Neural cell (in vitro differentiated cells): ENCODE results near the gene PHF11. TPM values are rescaled to one million over a fixed set of nuclear protein-coding genes. Genes with fewer than 3 reads are reported as not detected.

ENCODE experiments used
- H2AFZ ChIP-seq: fragments of 200-600, 300-800 bp; sonication (generic), shearing (Covaris generic); 2 replicates; pipeline ENCODE4 v1.6.0; 2014; ENCODE audit warnings: low read depth, mild to moderate bottlenecking, antibody characterized with exemption, low read length, moderate library complexity
- H3F3A ChIP-seq: fragments of 200-600 bp; shearing (Covaris generic); 2 replicates; pipeline ENCODE4 v1.6.1; 2016; ENCODE audit warnings: mild to moderate bottlenecking, moderate library complexity, mixed read lengths, antibody characterized with exemption, low read length; ENCODE audit not compliant: insufficient read depth, poor library complexity, severe bottlenecking
- H3K27ac ChIP-seq: fragments of 200-600, 300-800 bp; sonication (generic), shearing (Covaris generic); 2 replicates; pipeline ENCODE4 v1.5.1; 2014; ENCODE audit warnings: mild to moderate bottlenecking, low read length, moderate library complexity
- H3K27me3 ChIP-seq: fragments of 300-800, 200-600 bp; sonication (generic), shearing (Covaris generic); 2 replicates; pipeline ENCODE4 v1.6.0; 2014; ENCODE audit warnings: mild to moderate bottlenecking, low read depth, low read length, moderate library complexity; ENCODE audit not compliant: insufficient read depth
- H3K36me3 ChIP-seq: fragments of 300-800, 200-600 bp; sonication (generic), shearing (Covaris generic); 2 replicates; pipeline ENCODE4 v1.5.1; 2014; ENCODE audit warnings: mild to moderate bottlenecking, antibody characterized with exemption, low read length, moderate library complexity; ENCODE audit not compliant: insufficient read depth
- H3K4me2 ChIP-seq: fragments of 300-800, 200-600 bp; sonication (generic), shearing (Covaris generic); 2 replicates; pipeline ENCODE4 v1.6.0; 2014; ENCODE audit warnings: mild to moderate bottlenecking, low read length
- H3K4me3 ChIP-seq: fragments of 300-800, 200-600 bp; sonication (generic), shearing (Covaris generic); 2 replicates; pipeline ENCODE4 v1.5.1; 2014; ENCODE audit warnings: mild to moderate bottlenecking, low read length, moderate library complexity
- H3K79me2 ChIP-seq: fragments of 200-600 bp; shearing (Covaris generic); replicated peaks from 2 replicates; pipeline ENCODE4 v1.6.0; 2014; ENCODE audit warnings: mild to moderate bottlenecking, low read length, moderate library complexity; ENCODE audit not compliant: insufficient read depth
- H3K9ac ChIP-seq: fragments of 300-800, 200-600 bp; sonication (generic), shearing (Covaris generic); 2 replicates; pipeline ENCODE4 v1.6.1; 2016; ENCODE audit warnings: mild to moderate bottlenecking, low read length, mixed read lengths
- H3K9me2 ChIP-seq: fragments of 200-600 bp; shearing (Covaris generic); 2 replicates; pipeline ENCODE4 v1.6.1; 2016; ENCODE audit warnings: mild to moderate bottlenecking, low read length, mixed read lengths; ENCODE audit not compliant: insufficient read depth
- H3K9me3 ChIP-seq: fragments of 200-600, 300-800 bp; sonication (generic), shearing (Covaris generic); 2 replicates; pipeline ENCODE4 v1.6.1; 2016; ENCODE audit warnings: mild to moderate bottlenecking, mixed run types, low read length, moderate library complexity, mixed read lengths
- H4K20me1 ChIP-seq: fragments of 200-600 bp; shearing (Covaris generic); 2 replicates; pipeline ENCODE4 v1.6.1; 2016; ENCODE audit warnings: mild to moderate bottlenecking, mixed run types; ENCODE audit not compliant: insufficient read depth
- EP300 ChIP-seq: fragments of 450-650 bp; conservative IDR thresholded peaks from 2 replicates; pipeline ENCODE4 v1.6.1; 2014; ENCODE audit warnings: antibody characterized with exemption, mild to moderate bottlenecking, moderate library complexity; ENCODE audit not compliant: poor library complexity, severe bottlenecking
- EZH2 ChIP-seq: fragments of 200-600, 300-800 bp; shearing (Covaris generic), sonication (generic); IDR thresholded peaks from 2 replicates; pipeline ENCODE4 v1.6.1; 2014; ENCODE audit warnings: antibody characterized with exemption, low read length, borderline replicate concordance, mild to moderate bottlenecking; ENCODE audit not compliant: insufficient read depth, poor library complexity, severe bottlenecking
- MXI1 ChIP-seq: fragments of 450-650 bp; conservative IDR thresholded peaks from 2 replicates; pipeline ENCODE4 v1.6.1; 2014; ENCODE audit warnings: antibody characterized with exemption, mild to moderate bottlenecking; ENCODE audit not compliant: poor library complexity, severe bottlenecking
- POLR2AphosphoS5 ChIP-seq: IDR thresholded peaks from 2 replicates; pipeline ENCODE4 v1.6.1; 2012
- RAD21 ChIP-seq: fragments of 450-650 bp; conservative IDR thresholded peaks from 2 replicates; pipeline ENCODE4 v1.6.1; 2014; ENCODE audit warnings: antibody characterized with exemption, mild to moderate bottlenecking, moderate library complexity
- REST ChIP-seq: IDR thresholded peaks from 2 replicates; pipeline ENCODE4 v1.6.1; 2012; ENCODE audit warnings: borderline replicate concordance
- SMC3 ChIP-seq: fragments of 450-650 bp; conservative IDR thresholded peaks from 2 replicates; pipeline ENCODE4 v1.6.1; 2014; ENCODE audit warnings: antibody characterized with exemption, mild to moderate bottlenecking, moderate library complexity; ENCODE audit not compliant: poor library complexity
- TAF1 ChIP-seq: IDR thresholded peaks from 2 replicates; pipeline ENCODE4 v1.6.1; 2012; ENCODE audit warnings: low read depth
- polyA plus RNA-seq: library from polyadenylated mRNA; depleted of rRNA; stranded (reverse); fragments of >200 nt; gene quantifications from 2 replicates; pipeline ENCODE4 v1.2.3, GENCODE V29; 2014
- TF ChIP-seq, protein P1 (sequence below): fragments of 450-650 bp; IDR thresholded peaks from 2 replicates; pipeline ENCODE4 v1.5.1; 2014; ENCODE audit warnings: antibody characterized with exemption, mild to moderate bottlenecking, moderate library complexity; ENCODE audit not compliant: poor library complexity, severe bottlenecking

Gene PHF11
- polyA plus RNA-seq, 1 donor from 2014 or later, result not detected

DNA sequence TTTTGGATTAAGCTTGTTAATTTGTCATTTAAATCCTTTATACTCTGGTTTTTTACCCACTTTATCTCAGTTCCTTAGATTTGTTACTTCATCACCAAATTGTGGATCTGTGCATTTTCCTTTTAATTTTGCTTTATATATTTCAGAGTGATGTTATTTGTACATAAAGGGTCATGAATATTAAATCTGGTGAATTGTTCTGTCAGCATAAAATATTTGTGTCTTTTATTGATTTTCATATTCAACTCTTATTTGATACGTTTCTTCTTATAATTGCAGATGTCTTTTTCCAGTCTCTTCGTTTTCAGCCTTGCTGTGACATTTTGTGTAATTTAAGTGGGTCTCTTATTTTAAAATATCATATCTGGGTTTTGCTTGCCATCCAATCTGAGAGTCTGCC, 47.0 kb upstream of the PHF11 start:
- no peaks in the 10 kb centered on the region for H4K20me1 ChIP-seq
- no peaks in the 10 kb centered on the region for H3K27me3 ChIP-seq
- TF ChIP-seq MXI1 (no peak), REST (no peak), POLR2AphosphoS5 (no peak), TAF1 (no peak), RAD21 (no peak), EZH2 (no peak), SMC3 (no peak), EP300 (no peak)
- TF ChIP-seq, protein P1, sequence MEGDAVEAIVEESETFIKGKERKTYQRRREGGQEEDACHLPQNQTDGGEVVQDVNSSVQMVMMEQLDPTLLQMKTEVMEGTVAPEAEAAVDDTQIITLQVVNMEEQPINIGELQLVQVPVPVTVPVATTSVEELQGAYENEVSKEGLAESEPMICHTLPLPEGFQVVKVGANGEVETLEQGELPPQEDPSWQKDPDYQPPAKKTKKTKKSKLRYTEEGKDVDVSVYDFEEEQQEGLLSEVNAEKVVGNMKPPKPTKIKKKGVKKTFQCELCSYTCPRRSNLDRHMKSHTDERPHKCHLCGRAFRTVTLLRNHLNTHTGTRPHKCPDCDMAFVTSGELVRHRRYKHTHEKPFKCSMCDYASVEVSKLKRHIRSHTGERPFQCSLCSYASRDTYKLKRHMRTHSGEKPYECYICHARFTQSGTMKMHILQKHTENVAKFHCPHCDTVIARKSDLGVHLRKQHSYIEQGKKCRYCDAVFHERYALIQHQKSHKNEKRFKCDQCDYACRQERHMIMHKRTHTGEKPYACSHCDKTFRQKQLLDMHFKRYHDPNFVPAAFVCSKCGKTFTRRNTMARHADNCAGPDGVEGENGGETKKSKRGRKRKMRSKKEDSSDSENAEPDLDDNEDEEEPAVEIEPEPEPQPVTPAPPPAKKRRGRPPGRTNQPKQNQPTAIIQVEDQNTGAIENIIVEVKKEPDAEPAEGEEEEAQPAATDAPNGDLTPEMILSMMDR, result no peak
- peaks cover 20% of the 10 kb centered on the region for H3K79me2 ChIP-seq
- H3K4me2 ChIP-seq, result no peak overlapping the region
- no peak overlapping the region for H3K27ac ChIP-seq
- H3K4me3 ChIP-seq, result no peak overlapping the region
- no peaks in the 10 kb centered on the region for H3K9me2 ChIP-seq
- no peak overlapping the region for H3K9ac ChIP-seq
- H2AFZ ChIP-seq, result no peak overlapping the region
- no peaks in the 10 kb centered on the region for H3K36me3 ChIP-seq
- H3K9me3 ChIP-seq, result no peaks in the 10 kb centered on the region
- no peaks in the 10 kb centered on the region for H3F3A ChIP-seq

GRCh38 chr13:49450105-49450819, 45.5 kb upstream of the PHF11 start:
- TF ChIP-seq, protein P1, result no peak
- no peak for TF ChIP-seq EP300
- no peak for TF ChIP-seq SMC3
- no peak for TF ChIP-seq RAD21
- TF ChIP-seq MXI1, result no peak
- no peak for TF ChIP-seq TAF1
- no peak for TF ChIP-seq REST
- TF ChIP-seq EZH2, result no peak
- TF ChIP-seq POLR2AphosphoS5, result no peak
- Histone ChIP-seq H3K4me3 (no peak overlapping the region), H4K20me1 (no peaks in the 10 kb centered on the region), H3K79me2 (peaks cover 20% of the 10 kb centered on the region), H2AFZ (no peak overlapping the region), H3K9me2 (no peaks in the 10 kb centered on the region), H3F3A (no peaks in the 10 kb centered on the region), H3K27ac (no peak overlapping the region), H3K9ac (no peak overlapping the region), H3K27me3 (no peaks in the 10 kb centered on the region), H3K9me3 (no peaks in the 10 kb centered on the region), H3K36me3 (no peaks in the 10 kb centered on the region), H3K4me2 (no peak overlapping the region)
